GM19023 (cell line): ENCODE data around the gene CCDC201.

ENCODE experiments used
- ATAC-seq: cut with Tn5 transposase; IDR thresholded peaks from one replicate; pipeline ENCODE4 v1.9.1; 2021; ENCODE audit warnings: mild to moderate bottlenecking, moderate library complexity; ENCODE audit not compliant: unreplicated experiment

CCDC201 gene

DNA sequence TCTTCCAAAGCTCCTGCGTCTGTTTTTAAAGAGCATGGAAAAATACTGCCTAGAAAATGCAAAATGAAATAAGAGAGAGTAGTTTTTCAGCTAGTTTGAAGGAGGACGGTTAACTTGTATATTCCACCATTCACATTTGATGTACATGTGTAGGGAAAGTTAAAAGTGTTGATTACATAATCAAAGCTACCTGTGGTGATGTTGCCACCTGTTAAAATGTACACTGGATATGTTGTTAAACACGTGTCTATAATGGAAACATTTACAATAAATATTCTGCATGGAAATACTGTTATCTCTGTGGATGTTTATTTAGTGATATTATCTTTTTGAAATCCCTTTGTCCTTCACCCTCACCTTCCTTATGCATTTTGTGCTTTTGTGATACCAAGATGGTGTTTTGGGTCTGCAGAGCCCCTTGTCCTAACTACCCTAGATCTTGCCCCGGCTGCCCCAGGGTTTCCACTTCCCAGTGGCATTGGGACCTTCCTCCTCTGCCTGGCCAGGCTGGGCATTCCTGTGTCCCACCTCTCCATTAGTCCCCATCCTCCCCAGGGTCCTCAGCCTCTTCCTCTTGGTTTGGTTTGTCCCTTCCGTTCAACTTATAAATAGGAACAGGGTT, 20.6 kb upstream of the CCDC201 start:
- ATAC-seq: no peak

DNA sequence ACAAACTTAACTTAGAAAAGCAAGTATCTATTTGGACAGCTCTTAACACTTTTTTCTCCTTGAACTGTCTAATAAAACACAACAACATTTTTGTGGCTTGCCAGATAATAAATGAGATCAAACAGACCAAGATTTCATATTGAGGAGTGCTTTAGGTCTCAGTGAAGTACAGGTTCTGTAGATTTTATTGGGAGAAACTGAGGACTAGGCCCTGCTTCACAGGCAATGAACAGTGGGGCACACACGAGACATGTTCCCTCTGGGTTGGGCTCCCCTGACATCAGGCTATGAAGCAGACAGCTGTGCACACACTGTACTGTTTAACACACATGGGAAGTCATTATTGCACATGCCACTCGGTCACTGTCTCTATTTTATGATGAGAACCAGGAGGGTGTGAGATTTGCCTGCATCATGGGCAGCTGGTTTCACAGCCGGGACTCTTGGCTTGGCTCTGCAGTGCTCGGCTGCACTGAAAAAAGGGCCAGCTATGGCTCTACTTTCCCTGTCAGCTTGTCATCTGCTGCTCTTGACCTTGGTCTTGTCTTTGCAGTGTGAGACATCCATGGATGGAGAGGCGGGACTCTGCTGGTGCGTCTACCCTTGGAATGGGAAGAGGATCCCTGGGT, 19.6 kb upstream of the CCDC201 start:
- ATAC-seq: no peak

DNA sequence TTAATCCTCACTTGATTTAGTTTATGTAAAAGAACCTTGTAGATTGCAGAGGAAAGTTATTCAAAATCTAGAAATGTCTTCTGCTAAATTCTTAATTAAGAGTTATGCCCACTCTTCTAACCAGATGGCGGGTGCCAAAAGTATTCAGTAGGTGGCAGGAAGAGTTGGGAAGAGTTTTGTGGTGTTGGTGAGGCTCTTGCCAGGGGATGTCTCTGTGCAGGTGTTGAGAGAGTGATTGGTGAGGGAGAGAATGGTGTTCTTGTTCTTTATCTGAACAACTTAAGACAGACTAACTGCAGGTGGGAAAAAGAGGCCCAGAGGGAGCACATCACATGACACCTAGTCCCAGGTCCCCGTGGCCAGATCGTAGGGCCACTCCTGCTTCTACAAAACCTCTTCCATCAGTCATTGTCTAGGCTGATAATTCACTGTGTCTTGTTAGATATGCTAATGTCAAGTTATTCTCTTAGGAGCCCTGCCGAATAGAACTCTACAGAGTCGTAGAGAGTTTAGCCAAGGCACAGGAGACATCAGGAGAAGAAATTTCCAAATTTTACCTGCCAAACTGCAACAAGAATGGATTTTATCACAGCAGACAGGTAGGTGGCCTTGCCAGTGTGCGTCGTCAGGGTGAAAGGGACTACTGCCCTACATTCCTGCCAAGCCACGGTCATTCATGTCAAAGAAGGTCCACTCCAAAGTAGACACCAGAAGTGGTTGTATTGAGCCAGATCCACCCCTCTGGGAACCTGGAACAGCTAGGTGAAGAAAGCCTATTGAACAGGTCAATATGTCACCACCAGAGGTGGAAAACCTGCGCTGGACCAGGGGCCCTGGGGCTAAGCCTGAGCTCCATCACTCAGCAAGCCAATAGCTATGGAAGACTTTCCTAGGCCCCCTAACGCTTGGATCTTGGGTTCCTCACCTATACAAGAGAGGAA, 18.9 kb upstream of the CCDC201 start:
- ATAC-seq: no peak

DNA sequence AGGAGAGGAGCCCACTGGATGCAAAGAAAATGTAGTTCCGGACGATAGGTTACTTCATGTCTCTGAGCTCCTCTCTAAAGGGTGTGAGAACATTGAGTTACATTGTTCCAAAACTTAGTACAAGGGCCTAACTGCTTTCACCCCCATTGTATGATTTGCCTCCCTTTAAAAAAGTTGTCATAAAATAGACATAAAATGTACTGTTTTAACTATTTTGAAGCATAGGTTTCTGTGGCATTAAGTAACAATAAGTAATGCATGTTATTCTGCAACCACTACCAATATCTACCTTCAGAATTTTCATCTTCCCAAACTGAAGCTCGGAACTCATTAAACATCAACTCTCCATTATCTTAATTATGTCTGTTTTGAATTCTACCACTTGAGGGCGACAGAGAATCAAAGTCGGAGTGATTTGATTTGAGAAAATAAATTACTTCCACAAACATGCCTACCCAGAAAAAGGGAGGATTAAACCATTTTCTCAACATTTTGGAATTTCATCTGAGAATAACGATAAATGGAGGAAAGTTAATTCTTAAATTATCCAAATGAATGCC, 18.1 kb upstream of the CCDC201 start:
- ATAC-seq: no peak

DNA sequence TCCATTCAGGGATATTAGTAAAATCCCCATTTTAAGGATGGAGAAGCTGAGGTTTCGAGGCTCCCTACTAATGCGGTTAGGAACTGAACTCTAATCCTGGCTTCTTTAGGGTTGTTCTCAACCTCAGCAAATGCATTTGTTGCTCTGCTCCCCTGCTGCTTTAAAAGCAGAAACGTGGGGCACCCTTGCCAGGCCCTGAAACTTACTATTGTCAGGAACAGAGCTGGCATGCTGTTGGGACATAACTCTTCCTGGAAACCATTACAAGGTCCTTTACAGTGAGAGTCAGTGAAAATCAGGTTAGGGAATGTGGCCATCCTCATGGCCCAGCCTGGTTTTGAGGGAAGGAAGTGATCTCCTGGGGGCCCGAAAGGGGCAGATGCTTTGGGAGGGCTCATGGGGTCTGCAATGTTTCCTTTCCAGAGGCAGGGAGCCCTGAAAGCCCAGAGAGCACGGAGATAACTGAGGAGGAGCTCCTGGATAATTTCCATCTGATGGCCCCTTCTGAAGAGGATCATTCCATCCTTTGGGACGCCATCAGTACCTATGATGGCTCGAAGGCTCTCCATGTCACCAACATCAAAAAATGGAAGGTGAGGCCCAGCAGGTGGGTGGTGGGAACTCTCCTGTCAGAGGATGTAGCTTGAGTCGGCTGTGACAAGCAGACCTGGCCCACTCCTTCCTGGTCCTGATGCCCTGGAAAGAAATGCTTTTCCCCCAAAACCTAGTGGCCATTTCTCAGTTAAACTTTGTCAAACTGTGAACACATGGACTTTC, 17.4 kb upstream of the CCDC201 start:
- ATAC-seq: no peak

DNA sequence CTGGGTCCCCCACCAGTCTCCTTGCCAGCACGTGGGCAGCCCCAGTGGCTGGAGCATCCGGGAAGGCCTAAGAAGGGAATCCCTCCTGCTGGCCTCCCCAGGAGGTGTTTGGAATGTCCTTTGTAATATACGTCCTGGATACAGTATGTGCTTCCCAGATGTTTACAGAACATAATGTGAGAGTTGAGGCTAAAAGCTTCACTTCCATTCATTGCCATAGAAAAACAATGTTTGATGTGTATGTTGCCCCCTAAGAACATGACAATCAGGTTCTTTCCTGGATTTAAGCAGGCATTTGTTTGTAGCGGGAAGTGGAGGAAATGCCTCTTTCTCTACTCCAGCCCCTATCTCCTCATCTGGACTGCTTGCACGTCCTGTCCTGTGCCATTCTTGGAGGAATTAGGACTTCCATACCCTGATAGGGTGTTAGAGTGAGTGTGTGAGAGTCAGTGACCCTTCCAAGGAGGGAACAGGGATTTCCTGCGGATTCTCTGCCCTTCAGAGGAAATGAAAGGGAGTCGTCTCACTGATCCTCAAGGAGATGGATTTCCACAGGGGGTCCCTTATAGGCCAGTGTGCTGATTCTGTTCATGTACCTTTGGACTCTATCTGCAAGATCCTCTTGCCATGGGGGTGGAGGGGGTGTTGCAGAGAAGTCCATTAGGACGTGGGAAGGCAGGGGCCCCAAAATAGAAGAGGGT, 16.6 kb upstream of the CCDC201 start:
- ATAC-seq: no peak

DNA sequence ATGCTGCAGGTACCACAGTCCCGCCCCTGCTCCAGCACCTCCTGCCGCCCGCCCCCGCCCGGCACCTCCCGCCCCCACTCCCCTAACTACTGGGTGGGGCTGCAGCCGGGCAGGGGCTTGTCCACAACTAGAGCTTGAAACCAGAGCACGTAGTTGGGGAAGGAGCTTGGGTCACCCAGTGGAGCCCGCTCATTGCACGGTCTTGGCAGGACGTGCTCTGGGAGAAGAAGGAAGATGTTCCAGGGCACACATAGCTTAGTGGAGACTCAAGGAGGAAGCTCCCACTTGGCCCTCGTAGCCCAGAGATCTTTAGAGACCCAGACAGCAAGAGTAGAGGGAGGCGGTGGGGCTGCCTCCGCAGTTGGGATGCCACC, 16.1 kb upstream of the CCDC201 start:
- no peak for ATAC-seq

DNA sequence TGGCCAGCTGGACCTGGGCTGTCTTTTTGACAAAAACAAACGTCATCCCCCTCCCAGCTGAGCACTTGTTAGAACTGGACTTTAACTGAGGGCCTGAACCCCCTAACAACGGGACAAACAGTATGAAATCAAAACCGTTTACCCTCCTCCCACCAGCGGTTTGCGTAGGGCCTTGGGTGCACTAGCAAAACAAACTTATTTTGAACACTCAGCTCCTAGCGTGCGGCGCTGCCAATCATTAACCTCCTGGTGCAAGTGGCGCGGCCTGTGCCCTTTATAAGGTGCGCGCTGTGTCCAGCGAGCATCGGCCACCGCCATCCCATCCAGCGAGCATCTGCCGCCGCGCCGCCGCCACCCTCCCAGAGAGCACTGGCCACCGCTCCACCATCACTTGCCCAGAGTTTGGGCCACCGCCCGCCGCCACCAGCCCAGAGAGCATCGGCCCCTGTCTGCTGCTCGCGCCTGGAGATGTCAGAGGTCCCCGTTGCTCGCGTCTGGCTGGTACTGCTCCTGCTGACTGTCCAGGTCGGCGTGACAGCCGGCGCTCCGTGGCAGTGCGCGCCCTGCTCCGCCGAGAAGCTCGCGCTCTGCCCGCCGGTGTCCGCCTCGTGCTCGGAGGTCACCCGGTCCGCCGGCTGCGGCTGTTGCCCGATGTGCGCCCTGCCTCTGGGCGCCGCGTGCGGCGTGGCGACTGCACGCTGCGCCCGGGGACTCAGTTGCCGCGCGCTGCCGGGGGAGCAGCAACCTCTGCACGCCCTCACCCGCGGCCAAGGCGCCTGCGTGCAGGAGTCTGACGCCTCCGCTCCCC, 15.5 kb upstream of the CCDC201 start, which contains the start of gene IGFBP1:
IGFBP1 (plus strand) TSS at position 304 of the 808 bp plus-strand sequence; CDS start at position 469, 165 bp downstream.
- no peak for ATAC-seq

DNA sequence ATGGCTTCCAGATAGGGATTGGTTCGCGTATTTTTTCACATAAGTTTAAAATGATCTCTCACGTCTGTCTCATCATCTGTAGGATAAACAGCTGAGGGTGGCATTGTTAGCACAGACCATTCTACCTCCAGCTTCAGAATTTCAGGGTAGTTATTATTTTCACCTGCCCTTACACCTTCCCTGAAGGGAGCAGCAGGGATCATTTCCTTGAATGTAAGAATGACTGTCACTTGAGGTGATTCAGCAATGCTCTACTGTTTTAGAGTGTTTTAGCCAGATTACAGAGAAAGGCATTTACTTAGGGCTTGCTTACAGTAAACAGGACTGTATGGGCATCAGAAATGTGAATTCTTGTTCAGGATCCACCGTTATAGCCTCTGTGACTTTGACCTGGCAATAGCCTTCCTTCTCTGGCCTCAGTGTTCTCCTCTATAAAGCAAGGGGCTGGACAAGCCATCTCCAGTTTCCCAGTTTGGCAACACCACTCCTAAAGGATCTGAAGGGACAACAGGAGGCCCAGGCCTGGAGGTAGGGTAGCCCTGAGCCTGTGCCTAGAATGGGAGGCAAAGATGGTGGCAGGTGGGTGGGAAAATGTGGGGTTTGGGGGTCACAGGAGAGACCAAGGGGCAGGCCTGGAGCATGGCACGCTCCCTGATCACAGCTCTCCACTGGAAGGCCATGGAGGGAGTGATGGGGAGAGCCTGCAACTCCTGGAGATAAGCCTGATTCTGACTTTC, 14.2 kb upstream of the CCDC201 start:
- no peak for ATAC-seq

DNA sequence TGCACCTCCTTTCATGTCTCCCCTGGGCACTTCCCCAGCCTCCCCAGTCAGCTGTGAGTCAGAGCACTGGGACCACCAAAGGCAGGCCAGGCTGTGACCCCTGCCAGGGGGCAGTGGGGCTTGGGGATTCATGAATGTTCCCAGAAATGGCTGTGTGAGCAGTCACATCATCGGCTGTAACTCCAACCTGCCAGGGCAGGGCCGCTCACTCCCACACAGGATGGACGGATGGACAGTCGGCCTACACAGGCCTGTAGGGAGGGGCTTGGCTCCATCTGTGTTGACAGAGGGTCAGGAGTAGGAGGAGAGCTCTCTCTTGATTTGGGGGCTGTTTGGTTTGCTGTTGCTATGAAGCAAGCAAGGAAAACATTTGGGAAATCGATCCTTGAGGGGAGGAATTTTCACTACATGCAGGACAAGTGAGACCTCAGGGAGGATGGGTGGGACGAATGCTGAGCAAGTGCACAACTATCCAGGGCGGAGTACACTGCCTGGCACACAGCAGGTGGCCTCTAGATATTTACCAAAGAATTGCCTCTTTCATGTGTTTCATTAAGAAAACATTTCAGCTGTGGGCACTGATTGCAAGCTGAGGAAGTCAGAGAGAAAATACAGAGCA, 12.5 kb upstream of the CCDC201 start:
- ATAC-seq: no peak

DNA sequence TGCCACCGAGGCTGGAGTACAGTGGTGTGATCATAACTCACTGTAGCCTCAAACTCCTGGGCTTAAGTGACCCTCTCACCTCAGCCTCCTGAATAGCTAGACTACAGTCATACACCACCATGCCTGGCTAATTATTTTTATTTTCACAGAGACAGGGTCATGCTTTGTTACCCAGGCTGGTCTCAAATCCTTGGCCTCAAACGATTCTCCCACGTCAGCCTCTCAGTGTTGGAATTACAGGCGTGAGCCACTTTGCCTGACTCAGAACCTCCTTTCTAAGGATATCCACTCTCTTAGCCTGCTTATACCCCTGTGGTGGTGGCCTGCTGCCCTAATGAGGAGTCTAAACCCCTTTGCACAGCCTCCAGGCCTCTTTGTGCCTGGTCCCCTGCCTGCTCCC, 11.3 kb upstream of the CCDC201 start:
- no peak for ATAC-seq

DNA sequence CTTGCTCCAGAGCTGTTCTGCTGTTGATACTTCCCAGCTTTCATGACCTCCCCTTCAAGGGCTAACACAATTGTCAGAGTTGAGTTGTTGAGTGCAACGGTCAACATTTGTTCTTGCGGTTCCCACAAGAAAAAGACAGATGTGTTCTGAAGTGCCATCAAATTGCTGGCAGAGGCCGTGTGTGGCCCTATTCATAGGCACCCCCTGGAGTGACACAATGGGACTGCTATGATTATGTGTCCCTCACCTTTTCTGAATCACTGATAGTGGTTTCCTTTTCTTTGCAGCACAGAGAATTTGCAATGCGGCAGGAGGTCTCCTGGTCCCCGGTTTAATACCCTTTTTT, 9.6 kb upstream of the CCDC201 start:
- no peak for ATAC-seq

DNA sequence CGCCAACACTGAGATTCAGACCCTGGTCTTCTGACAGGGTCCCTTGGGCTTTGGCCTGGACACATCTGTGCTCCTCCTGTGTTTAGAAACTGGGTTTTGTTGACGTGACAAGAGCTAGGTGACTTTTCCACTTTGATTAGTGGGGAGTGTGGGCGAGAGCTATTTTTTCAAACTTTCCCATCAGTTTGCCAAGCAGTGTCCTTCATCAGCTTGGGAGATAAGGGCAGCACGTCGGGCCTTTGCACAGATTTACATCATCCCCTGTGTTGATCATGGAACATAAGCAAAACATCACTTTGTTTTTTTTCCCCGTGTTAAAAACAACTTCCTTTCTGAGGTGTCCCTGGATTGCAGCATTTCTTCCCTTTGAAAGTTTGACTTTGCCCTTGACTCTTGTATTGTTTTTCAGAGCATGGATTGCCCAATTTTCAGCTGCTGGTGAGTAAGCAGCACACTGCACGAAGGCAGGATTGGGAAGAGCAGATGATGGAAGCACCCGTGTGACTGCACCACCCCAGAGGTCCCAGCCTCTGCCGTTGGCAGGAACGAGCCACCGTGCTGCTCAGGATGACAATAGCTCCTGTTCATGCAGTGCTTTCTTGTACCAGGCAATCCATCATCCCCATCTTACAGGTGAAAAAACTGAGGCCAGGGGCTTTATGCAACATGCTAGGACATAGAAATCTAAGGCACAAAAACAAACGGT, 9.0 kb upstream of the CCDC201 start:
- ATAC-seq: no peak

DNA sequence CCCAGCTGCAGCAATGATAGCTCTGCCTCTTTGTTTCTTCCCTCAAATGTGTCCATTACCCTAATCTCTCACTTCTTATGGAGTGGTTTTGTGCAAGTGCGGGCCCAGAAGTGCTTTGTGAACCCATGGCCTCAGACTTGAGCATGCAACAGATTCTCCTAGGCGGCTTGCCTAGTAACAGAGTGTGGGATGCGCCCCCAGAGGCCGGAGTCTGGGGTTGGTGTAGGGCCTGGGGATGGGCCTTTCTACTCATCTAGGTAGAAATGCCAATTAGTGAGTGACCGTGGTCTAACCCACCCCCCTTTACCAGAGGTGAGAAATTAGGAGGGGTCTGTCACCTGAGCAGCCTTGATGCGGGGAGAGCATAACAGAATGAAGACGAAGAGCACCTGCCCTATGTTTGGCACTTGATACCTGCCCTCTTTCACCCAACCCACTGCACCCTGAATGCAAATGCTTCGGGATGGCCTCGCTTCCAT, 8.4 kb upstream of the CCDC201 start:
- ATAC-seq: no peak

DNA sequence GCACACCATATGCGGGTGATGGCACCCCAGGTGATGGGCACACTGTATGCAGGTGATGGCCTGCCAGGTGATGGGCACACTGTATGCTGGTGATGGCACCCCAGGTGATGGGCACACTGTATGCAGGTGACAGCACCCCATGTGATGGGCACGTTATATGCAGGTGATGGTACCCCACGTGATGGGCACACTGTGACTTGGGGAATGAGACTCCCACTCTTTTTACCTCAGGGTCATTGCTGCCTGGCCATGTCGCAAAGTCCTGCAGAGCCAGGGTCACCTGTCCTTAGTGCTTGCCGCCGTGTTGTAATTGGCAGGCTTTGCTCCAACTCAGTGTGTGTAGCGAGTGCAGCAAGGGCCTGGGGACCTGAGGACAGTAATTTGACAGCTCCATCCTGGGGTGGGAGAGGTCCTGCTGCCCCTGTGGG, 7.6 kb upstream of the CCDC201 start:
- no peak for ATAC-seq

DNA sequence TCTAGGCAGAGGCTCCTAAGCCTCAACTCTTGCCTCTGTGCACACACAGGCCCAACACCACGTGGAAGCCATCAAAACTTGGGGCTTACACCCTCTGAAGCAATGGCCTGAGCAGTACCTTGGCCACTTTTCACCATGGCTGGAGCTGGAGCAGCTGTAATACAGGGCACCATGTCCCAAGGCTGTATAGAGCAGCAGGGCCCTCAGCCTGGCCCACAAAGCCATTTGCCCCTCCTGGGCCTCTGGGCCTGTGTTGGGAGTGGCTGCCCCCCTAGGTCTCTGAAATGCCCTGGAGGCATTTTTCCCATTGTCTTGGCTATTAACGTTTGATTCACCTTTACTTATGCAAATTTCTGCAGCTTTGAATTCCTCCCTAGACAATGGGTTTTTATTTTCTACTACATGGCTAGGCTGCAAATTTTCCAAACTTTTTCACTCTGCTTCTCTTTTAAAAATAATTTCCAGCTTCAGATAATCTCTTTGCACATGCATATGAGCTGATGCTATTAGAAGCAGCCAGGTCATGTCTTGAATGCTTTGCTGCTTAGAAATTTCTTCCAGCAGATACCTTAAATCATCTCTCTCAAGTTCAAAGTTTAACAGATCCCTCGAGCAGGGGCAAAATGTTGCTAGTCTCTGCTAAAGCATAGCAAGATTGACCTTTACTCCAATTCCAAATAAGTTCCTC, 5.7 kb upstream of the CCDC201 start:
- no peak for ATAC-seq

DNA sequence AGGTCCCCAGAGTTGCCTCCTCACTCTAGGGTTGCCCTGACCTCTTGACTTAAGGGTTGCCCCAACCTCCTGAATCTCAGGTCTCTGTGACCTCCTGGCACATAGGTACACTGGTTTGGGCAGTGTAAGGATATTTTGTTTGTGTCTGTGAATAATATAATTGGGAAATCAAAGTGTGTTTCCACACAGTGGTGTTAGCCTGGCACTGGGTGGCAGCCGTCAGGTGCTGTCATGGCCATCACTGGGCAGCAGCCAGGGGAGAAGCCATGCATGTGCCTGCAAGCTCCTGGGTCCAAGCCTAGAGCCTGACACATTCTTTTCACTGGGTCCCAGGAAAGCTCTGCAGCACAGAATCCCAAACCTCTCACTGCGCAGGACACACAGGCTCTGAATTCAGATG, 3.6 kb upstream of the CCDC201 start:
- no peak for ATAC-seq
